G401 (cell line): Measurements from ENCODE around the gene COL4A4. TPM values are rescaled to one million over a fixed set of nuclear protein-coding genes. Genes with fewer than 3 reads are reported as not detected.
A peak's percentile ranks its signal among the peaks of the same experiment; 100 is the strongest.

Source experiments
- DNase-seq: peaks from one replicate; pipeline ENCODE4 v3.0.0-alpha.2; 2015; ENCODE audit warnings: low spot score
- in situ Hi-C: cut with HindIII; loops from 2 replicates; pipeline ENCODE4 v1.10.0; 2016; ENCODE audit warnings: low sequenced_read_pairs, mixed read lengths
- total RNA-seq: library from RNA; depleted of rRNA; stranded (reverse); fragments of >200 nt; shearing (Covaris generic); gene quantifications from 2 replicates; pipeline ENCODE4 v1.2.3, GENCODE V29; 2014

The COL4A4 gene
- total RNA-seq, 1 experiment from 2014 or later = 2.3 TPM

DNA sequence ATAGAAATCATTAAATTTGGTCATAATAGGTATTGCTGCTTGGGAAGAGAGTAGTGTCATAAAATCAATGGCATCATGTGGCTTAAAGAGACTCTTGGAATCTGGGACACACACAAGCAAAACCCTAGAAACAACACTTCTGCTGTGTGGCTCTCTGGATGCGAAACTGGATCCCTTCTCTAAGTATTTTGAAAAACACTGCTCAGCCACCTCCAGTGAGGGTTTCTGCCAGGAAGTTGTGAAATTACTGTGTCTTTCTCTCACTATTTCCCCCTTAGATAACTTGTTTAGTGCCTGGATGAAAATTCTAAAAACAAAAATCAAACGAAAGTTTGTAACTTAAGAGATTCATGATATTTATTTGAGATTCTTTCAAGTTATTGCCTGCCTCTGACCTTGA lies 164.3 kb downstream of the COL4A4 start:
- DNase-seq = no peak
- in situ Hi-C loops = no loop called here

DNA sequence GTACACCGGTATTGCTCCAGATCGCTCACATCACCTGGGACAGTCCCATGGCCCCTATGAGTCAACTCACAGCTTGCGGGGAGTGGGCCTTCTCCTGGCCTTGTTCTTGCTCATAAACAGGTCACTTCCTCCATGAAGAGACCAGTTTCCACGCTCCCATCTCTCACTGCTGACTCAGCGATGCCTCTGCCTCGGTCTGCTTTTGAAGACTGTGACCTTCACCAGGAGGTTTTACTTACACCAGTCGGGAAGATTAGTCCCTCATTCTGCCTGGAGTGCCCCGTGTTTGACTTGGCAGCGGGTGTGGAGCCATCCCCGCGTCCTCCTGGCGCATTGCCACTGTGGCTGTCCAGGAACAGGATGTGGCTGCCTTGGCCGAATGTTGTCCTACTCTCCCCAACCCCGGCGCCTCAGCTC lies 168.4 kb downstream of the COL4A4 start:
- in situ Hi-C loops = no loop called here
- DNase-seq = no peak

DNA sequence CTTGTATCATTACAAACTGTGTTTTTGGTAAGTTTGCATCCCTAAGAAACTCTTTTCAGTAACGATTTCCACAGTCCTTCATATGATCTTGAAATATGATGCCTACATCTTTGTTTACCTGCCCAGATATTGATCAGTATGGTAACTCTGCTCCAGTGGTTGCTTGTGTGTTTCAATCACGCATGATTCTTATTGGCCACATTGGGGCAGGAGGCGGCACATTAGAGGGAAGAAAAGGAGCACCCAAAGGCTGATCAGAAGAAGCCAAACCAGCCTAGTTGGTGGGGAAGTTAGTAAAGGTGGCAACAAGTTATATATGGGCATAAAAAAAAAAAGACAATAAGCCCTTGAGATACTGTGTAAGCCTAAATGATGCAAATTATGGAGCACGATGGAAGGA lies 169.2 kb downstream of the COL4A4 start:
- DNase-seq = no peak
- in situ Hi-C loops = no loop called here

DNA sequence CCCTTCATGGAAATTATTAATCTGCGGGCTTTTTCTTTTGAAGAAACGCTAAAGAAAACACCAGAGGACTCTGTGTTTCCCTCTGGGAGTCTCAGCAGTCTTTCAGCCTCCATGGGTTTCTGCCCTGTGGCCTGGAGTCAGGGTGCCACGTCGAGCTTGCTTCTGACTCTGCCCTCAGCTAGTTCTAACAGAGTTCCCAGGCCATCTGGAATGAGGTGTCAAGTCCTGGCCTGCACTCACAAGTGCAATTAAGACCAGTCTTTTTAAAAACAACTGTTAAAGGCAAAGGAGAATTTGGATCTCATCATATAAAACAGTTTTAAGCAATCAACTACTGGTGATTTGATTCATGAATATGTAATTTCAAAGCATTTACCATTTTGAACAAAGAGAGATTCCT lies 170.8 kb downstream of the COL4A4 start:
- in situ Hi-C loops = no loop called here
- DNase-seq = no peak

DNA sequence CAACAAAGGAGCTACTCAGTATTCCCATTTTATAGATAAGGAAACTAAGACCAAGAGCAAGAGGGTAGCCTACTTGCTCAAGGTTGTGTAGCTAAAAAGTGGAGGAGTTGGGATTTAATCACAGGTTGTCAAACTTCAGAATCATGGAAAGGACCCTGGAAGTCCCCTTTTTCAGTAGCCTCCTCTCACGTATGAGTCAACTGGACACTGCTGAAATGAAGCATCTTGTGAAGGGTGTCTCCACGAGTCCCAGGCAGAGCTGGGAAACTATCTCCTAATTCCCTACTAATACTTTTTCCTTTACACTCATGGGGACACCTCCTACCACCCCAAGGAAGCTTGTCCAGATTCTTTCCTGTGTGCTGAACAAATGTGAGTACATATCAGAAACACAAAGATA lies 172.3 kb downstream of the COL4A4 start:
- in situ Hi-C loops = no loop called here
- no peak for DNase-seq

DNA sequence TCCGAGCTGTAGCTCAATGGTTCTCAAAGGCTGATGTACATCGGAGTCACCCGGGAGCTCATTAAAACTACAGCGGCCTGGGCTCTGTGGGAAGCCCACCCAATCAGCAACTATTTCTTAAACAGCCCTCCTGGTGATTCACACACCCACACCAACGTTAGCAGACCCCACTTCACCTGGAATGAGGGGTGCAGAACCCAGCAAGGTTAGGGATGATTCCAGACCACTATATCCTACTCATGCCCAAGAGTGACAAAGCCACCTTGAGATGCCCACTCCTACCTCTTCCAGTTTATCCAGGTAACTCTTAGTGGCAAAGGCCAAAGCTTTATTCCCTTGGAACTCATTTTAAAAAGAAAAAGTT lies 178.4 kb downstream of the COL4A4 start:
- in situ Hi-C loops = no loop called here

DNA sequence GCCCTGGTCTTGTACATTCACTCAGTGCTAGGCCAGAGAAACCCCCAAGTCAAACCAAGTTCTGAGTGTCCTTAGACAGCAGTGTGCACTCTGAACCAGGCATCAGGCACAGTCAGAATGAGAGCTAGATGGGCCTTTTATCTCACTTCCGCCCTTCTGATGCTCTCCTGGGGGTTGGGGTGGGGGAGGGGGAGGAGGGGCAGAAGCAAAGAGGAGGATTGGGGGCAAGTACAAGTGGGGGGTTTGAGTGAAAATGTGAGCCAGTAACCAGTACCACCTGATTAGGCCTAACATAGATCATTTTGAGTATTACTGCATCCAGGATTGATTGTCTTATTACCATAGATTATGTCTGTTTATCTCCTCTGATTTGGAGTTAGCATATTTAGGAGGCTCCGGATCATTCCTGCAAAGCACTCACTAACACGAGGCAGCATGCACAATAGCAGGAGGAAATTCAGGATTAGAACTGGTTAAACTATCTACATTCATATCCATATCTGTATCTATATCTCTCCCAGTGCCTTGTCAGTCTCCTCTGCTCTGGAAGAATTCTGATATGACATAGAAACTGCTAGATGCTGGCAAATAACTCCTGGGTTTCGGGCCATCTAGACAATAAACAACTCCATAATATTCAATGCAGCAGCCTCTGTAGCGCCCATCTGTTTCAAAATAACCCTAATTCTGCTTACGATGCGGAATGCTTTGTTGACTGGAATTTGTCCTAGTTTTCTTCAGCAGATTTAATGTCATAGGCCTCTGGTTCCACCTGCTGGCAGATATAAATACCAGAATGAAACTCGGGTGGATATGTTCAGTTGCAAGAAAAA lies 179.0 kb downstream of the COL4A4 start:
- in situ Hi-C loops = no loop called here
- peak; percentile 96 for DNase-seq

More for the DNA sequence above, 178.4 kb downstream of the COL4A4 start:
- no peak for DNase-seq

DNA sequence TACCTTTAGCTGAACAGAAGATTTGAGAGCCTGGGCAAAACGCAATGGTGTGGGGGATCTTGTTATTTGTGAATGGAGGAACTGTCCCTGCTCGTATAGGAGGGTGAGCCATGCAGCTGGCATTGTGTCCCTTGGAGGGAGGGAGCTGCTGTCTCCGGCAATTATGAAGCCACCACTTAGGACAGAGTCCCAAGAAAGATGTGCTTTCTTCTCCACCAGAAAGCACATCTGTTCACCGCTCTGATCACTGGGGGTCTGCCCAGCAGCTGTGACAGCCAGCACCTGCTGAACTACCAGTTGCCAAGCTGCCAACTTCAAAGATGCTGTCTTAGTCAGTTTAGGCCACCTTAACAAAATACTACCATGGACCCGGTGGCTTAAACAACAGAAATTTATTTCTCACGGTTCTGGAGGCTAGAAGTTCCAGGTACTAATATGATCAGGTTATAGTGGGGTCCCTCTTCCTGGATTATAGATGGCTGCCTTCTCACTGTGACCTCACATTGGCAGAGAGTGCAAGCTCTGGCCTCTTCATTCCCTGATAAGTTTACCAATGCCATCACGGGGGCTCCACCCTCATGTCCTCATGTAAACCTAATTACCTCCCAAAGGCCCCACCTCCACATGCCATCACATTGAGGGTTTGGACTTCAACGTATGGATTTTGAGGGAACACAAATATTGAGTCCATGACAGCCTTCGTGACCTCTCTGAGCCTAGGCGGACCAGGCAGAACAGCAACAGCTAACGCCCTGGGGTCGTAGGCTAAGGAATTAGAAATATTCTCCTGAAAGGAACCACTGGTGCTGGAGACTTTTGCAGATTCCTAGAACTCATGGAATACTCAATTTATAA lies 179.9 kb downstream of the COL4A4 start:
- no peak for DNase-seq
- in situ Hi-C loops = no loop called here

DNA sequence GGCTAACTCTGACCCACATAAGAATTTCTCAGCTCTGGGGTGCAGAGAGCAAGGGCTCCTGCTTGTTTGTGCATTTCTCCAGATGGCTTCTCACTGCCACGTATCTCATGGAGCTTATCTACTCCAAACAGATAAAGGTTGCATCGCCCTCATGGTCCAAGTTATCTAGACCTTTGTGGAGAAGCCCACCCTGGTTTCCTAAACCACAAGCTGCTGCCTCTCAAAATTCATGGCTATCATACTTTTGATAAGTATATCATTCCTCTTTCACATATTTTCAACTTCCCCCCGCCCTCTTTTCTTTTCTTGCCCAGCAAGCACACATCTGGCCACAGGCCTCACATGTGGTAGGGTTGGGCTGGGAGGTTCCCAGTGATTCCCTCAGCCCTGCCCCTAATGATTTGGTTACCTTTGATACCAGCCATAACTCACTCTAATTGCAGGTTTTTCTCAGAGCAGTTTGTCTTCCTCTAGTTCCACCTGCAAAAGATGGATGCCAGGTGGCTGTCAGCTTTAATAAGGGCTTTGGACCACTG lies 182.1 kb downstream of the COL4A4 start:
- DNase-seq = no peak
- in situ Hi-C loops = no loop called here

DNA sequence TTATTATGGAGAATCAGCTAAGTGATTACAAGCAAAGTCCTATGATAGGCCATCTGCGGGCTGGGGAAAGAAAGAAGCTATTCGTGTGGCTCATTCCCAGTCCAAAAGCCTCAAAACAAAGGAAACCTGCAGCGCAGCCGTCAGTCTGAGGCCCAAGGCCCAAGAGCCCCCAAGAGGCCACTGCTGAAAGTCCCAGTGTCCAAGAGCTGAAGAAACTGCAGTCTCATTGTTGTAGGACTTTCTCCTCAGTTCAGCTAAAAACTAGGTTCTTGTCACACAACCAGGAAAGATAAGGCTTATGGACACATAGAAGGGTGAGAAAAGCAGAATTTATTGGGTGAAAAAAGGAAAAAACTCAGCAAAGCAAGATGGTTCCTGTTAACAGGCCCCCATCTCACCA lies 185.0 kb downstream of the COL4A4 start:
- DNase-seq = no peak
- in situ Hi-C loops = no loop called here

DNA sequence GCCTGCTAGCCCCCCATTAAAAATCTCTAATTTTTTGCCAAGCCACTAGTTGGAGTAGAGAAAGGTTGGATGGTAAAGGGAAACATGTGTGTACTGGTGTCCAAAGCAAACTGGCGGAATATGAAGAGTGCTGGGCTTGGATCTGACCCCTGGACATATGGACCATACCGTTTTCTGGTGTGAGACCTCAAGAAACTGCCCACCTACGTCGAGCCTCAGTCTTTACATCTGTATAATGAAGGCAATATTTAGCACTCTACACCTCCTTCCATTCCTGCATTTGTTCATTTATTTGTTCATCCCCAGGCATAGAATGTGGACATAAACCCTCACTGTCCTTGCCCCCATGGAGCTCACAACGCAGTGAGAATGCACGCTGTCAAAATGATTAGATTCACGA lies 185.7 kb downstream of the COL4A4 start:
- in situ Hi-C loops = no loop called here
- no peak for DNase-seq

DNA sequence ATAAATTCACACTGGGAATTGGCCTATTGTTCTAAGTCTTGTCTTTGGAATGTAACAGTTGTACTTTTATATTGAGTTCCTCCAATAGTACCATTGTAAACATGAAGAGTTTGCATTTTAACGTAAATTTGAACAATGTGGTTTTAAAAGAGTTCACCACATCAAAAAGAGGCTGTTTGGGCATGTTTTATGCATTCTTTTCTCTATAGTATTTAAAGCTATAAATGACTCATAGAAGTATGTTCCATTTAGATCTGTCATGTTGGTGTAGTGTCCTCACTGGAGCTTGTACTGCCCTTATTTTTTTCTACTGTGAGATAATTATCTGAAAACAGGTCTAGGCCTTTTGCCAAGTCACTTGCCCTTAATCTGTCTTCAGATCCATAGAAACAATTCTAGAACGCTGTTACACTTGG lies 186.2 kb downstream of the COL4A4 start:
- peak; percentile 62 for DNase-seq
- in situ Hi-C loops = no loop called here

DNA sequence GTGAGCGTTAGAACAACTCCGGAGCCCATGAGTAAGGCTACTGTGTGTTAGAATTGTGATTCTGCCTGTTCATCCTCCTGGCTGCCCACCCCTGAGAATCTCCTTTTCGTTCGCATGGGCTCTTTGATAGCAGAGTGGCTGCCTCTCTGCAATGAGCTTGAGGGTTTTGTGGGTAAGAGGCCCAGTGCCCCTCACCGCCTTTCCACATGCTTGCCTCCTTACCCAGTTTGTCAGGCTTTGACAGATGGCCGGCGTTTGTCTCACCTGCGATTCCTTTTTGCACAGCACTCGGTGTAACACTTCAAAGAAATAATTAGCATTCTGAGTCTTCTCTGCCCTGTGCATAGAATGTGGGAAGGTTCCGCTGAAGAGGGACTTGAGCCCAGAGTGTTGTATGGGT lies 190.2 kb downstream of the COL4A4 start:
- no peak for DNase-seq
- in situ Hi-C loops = no loop called here

DNA sequence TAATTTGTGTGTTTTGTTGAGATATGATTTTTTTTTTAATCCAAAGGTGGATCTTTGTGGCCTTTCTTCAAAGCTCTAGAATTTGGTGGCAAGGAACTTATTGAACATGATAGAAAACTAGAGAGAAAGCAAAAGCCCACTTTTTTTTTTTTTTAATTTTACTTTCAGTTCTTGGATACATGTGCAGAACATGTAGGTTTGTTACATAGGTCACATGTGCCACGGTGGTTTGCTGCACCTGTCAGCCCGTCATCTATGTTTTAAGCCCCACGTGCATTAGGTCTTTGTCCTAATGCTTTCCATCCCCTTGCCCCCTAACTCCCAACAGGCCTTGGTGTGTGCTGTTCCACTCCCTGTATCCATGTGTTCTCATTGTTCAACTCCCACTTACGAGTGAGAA lies 192.2 kb downstream of the COL4A4 start:
- no peak for DNase-seq
- in situ Hi-C loops = no loop called here

DNA sequence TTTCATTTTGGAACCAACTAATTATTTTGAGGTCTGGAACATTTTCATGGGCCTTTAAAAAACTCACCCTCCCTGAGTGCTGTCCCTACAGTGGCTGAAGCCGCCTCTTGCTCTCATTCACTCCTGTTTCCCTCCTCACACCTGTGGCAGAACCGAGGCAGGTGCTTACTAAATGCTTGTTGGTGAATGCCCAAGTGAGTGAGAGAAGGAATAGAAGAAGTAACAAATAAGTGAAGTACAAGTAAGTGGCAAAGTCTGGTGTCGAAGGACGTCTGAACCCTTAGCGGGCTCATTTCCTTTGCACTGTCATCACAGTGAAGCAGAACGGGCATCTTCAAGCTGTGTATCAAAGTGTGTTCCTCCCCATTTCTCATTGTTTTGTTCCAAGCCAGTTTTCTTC lies 192.9 kb downstream of the COL4A4 start:
- no peak for DNase-seq
- in situ Hi-C loops = no loop called here

DNA sequence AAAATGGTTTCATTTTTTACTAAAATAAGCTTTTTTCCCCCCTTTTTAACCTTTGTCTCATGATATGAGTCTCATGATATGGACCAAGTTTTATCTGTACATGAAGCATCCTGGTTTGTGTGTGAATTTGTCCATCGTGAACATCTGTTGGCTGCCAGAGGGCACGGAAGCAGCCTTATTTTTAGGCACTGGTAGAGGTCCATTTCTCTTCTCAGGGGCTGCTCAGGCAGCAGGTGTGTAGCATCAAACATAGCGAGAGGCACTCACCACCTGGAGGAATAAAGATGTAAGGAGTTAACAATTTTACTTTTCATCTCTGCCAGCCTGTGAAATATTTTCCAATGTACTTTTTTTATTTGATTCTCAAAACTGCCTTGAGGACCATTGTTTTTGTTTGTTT lies 193.6 kb downstream of the COL4A4 start:
- in situ Hi-C loops = no loop called here
- no peak for DNase-seq

DNA sequence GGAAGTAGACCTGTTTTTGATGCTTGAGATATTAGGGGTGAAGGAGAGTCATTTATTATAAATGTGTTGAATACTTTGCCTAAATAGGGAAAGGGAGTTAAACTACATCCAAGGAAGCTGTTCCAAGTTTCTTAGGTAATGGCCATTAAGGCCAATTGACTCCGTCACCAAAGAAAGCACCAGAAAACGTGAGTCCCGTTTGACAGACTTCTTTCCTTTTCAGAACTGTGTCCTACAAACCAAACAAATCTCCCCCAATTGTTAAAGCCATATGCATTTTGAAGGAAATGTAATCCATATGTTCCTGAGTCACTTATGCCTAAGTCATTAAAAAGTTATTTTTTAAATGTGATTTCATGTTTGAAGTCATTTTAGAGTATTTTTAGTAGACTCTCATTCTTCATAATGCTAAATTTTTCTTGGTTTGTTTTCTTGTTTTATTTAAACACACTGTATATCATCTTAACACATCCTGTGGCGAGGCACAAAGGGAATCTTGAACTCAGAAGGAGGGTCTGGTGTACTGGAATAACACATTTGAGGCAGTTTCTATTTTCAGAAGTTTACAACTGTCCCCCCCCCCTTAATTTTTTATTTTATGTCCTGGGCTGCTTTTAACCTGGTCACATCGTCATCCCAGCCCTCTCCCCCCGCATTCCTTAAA lies 194.5 kb downstream of the COL4A4 start:
- in situ Hi-C loops = no loop called here

DNA sequence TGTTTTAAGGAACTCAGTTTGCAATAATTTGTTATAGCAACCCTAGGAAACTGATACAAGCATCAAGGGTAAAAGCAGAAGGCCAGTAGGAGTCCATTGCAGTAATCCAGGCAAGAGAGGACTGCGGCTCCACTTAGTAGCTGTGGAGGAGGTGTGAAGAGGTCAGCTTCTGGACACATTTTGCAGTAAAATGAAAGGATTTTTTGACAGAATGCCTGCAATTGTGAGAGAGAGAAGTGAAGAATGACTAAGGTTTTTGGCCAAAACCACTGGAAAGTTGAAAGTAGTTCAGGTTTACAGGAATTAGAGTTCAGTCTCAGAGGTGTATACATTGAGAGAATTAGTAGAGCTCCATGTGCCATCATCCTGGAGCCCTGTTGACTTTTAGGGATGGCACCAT lies 198.6 kb downstream of the COL4A4 start:
- no peak for DNase-seq
- in situ Hi-C loops = no loop called here

More for the DNA sequence above, 194.5 kb downstream of the COL4A4 start:
- DNase-seq = no peak

DNA sequence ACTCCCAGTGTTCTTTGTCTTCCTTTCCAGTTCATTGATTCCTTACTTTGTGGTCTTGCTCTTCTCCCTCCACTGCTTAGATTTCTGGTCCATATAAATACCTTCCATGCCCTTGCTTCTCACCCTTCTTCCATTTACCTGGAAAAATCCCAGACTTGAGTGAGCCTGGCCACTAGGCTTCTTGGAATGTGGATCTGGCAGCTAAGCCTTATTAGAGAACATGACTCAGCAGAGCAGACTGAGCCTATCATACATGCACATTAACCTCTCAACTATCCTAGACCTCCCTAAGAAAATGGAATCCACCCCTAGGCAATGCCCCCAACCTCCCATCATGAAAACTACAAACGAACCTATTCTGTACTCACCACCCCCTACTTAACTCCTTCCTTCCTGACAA lies 200.5 kb downstream of the COL4A4 start:
- DNase-seq = no peak
- in situ Hi-C loops = no loop called here
